IMR-90 (cell line): ENCODE results near the gene TMEM131. TPM values are rescaled to one million over a fixed set of nuclear protein-coding genes. Genes with fewer than 3 reads are reported as not detected.

Experiments used
- ATAC-seq: fragments of 200-7000 bp; cut with Tn5 transposase; 2 replicates; pipeline ENCODE4 v1.9.1; 2020; ENCODE audit warnings: low read depth, mild to moderate bottlenecking, moderate library complexity
- BruUV-seq: library from RNA; stranded (reverse); fragments of 400-500 nt; replicated peaks from 2 replicates; lab custom pipeline; 2021; lab: Mats Ljungman, UMichigan
- CTCF ChIA-PET: fragments of 300-600 bp; formaldehyde crosslinking; extraction: SDS; loops from one replicate; lab custom pipeline; 2021; ENCODE audit warnings: antibody characterized with exemption; lab: Yijun Ruan, JAX
- POLR2A ChIA-PET: fragments of 300-600 bp; sonication (Branson Sonifier 250); formaldehyde crosslinking; loops from one replicate; lab custom pipeline; 2022; ENCODE audit warnings: antibody characterized with exemption; ENCODE audit not compliant: unreplicated experiment; lab: Charles Lee
- DNase-seq: peaks from one replicate; pipeline ENCODE4 v3.0.0; 2013
- H2AFZ ChIP-seq: replicated peaks from 2 replicates; pipeline ENCODE3; 2013; ENCODE audit warnings: low read length, mild to moderate bottlenecking; ENCODE audit not compliant: poor library complexity
- H2AK5ac ChIP-seq: 2 replicates; pipeline ENCODE4 v1.6.1; 2013; ENCODE audit warnings: low read depth, low read length, inconsistent platforms
- H2AK9ac ChIP-seq: replicated peaks from 2 replicates; pipeline ENCODE3; 2013; ENCODE audit warnings: mild to moderate bottlenecking, low read depth, low read length, moderate library complexity; ENCODE audit not compliant: poor library complexity
- H2BK120ac ChIP-seq: 2 replicates; pipeline ENCODE4 v1.6.1; 2013; ENCODE audit warnings: low read depth, low read length, inconsistent platforms
- H2BK15ac ChIP-seq: 3 replicates; pipeline ENCODE4 v1.6.1; 2013; ENCODE audit warnings: low read depth, low read length, inconsistent platforms
- H2BK20ac ChIP-seq: 2 replicates; pipeline ENCODE4 v1.6.1; 2013; ENCODE audit warnings: low read depth, mild to moderate bottlenecking, inconsistent platforms, low read length, moderate library complexity
- H2BK5ac ChIP-seq: 2 replicates; pipeline ENCODE4 v1.6.1; 2013; ENCODE audit warnings: mild to moderate bottlenecking, low read depth, low read length, inconsistent platforms; ENCODE audit not compliant: poor library complexity, severe bottlenecking
- H3K14ac ChIP-seq: replicated peaks from 2 replicates; pipeline ENCODE4 v1.6.1; 2013; ENCODE audit warnings: low read depth, low read length, inconsistent platforms
- H3K18ac ChIP-seq: 2 replicates; pipeline ENCODE4 v1.6.1; 2013; ENCODE audit warnings: low read depth, low read length, control low read depth
- H3K23ac ChIP-seq: 2 replicates; pipeline ENCODE4 v1.6.1; 2013; ENCODE audit warnings: low read depth, low read length, inconsistent platforms
- H3K27ac ChIP-seq: 2 replicates; pipeline ENCODE4 v1.5.1; 2013; ENCODE audit warnings: mild to moderate bottlenecking, control low read depth, low read length; ENCODE audit not compliant: insufficient read depth
- H3K27me3 ChIP-seq: 2 replicates; pipeline ENCODE4 v1.6.1; 2013; ENCODE audit warnings: low read length; ENCODE audit not compliant: control insufficient read depth, insufficient read depth
- H3K36me3 ChIP-seq: 2 replicates; pipeline ENCODE4 v1.6.1; 2013; ENCODE audit warnings: low read length, mixed read lengths; ENCODE audit not compliant: control insufficient read depth, insufficient read depth
- H3K4ac ChIP-seq: 2 replicates; pipeline ENCODE4 v1.6.1; 2013; ENCODE audit warnings: low read depth, low read length, inconsistent platforms
- H3K4me1 ChIP-seq: 2 replicates; pipeline ENCODE4 v1.6.1; 2013; ENCODE audit warnings: low read length, mixed read lengths; ENCODE audit not compliant: control insufficient read depth, insufficient read depth
- H3K4me2 ChIP-seq: 2 replicates; pipeline ENCODE4 v1.6.1; 2013; ENCODE audit warnings: low read depth, mild to moderate bottlenecking, control low read depth, low read length, moderate library complexity
- H3K4me3 ChIP-seq: 2 replicates; pipeline ENCODE4 v1.5.1; 2013; ENCODE audit warnings: low read depth, mild to moderate bottlenecking, control low read depth, low read length, moderate library complexity; ENCODE audit not compliant: insufficient read depth
- H3K56ac ChIP-seq: 2 replicates; pipeline ENCODE4 v1.6.1; 2013; ENCODE audit warnings: low read length, inconsistent platforms; ENCODE audit not compliant: insufficient read depth; ENCODE audit errors: extremely low read depth
- H3K79me1 ChIP-seq, 2 experiments: 2 replicates each; pipeline ENCODE4 v1.6.1; 2013; ENCODE audit warnings: low read length in 2 of 2, inconsistent platforms in 1 of 2, low read depth in 1 of 2
- H3K9ac ChIP-seq: 2 replicates; pipeline ENCODE4 v1.6.1; 2013; ENCODE audit warnings: low read depth, low read length, control low read depth
- H3K9me1 ChIP-seq: 2 replicates; pipeline ENCODE4 v1.6.1; 2013; ENCODE audit warnings: low read length, inconsistent platforms; ENCODE audit not compliant: insufficient read depth
- H3K9me3 ChIP-seq: 2 replicates; pipeline ENCODE4 v1.6.1; 2013; ENCODE audit warnings: low read length; ENCODE audit not compliant: control insufficient read depth, insufficient read depth
- H4K20me1 ChIP-seq: 2 replicates; pipeline ENCODE4 v1.6.1; 2013; ENCODE audit warnings: low read length, inconsistent platforms; ENCODE audit not compliant: insufficient read depth
- H4K5ac ChIP-seq: 2 replicates; pipeline ENCODE4 v1.6.1; 2013; ENCODE audit warnings: mild to moderate bottlenecking, low read depth, low read length, control low read depth
- H4K8ac ChIP-seq, 2 experiments: 2 replicates each; pipeline ENCODE4 v1.6.1; 2013; ENCODE audit warnings: low read depth in 2 of 2, low read length in 2 of 2, control low read depth in 1 of 2, inconsistent platforms in 1 of 2
- H4K91ac ChIP-seq: 2 replicates; pipeline ENCODE4 v1.6.1; 2013; ENCODE audit warnings: low read depth, low read length, inconsistent platforms; ENCODE audit not compliant: insufficient read depth
- CEBPB ChIP-seq: IDR thresholded peaks from 2 replicates; pipeline ENCODE4 v1.6.1; 2012; ENCODE audit warnings: low read depth, low read length, improper control_type of control experiment
- CHD1 ChIP-seq: IDR thresholded peaks from 2 replicates; pipeline ENCODE4 v1.6.1; 2012; ENCODE audit warnings: low read depth, low read length, improper control_type of control experiment
- RAD21 ChIP-seq: IDR thresholded peaks from 2 replicates; pipeline ENCODE4 v1.6.1; 2012; ENCODE audit warnings: low read length, improper control_type of control experiment
- WGBS, 2 experiments: methylation state at CpG; one replicate each; pipeline versions ENCODE4 v1.1.5 to v1.1.7; 2013; ENCODE audit warnings: missing lambda C conversion rate in 2 of 2; ENCODE audit not compliant: insufficient read length in 1 of 2; ENCODE audit errors: extremely low coverage in 2 of 2; 5-methylcytosine and 5-hydroxymethylcytosine counted together
- dilution Hi-C: fragments of 300-500 bp; cut with HindIII; formaldehyde crosslinking; loops from one replicate; pipeline ENCODE4 v1.14.3; 2018; ENCODE audit warnings: low sequenced_read_pairs; ENCODE audit not compliant: unreplicated experiment
- in situ Hi-C: fragments of 300-500 bp; cut with MboI; formaldehyde crosslinking; loops from 3 replicates; pipeline ENCODE4 v1.14.3; 2019; ENCODE audit warnings: low sequenced_read_pairs, inconsistent platforms, mixed read lengths
- intact Hi-C: fragments of 100-400 bp; cut with micrococcal nuclease; formaldehyde crosslinking; loops from 2 replicates; pipeline ENCODE4 v1.10.0; 2022
- polyA plus RNA-seq, 3 experiments: library from polyadenylated mRNA; depleted of rRNA; stranded (reverse); fragments of >200 nt; gene quantifications; 2 replicates each; pipeline ENCODE4 v1.2.3, GENCODE V29; 2012; ENCODE audit warnings: low replicate concordance in 1 of 3
- total RNA-seq: library from RNA; depleted of rRNA; stranded (reverse); fragments of >200 nt; gene quantifications from 2 replicates; pipeline ENCODE4 v1.2.3, GENCODE V29; 2012

Gene TMEM131
- total and polyA plus RNA-seq, 2 of the 4 experiments (the other 2 are of a cell fraction): 13.3 to 14.0 TPM

DNA sequence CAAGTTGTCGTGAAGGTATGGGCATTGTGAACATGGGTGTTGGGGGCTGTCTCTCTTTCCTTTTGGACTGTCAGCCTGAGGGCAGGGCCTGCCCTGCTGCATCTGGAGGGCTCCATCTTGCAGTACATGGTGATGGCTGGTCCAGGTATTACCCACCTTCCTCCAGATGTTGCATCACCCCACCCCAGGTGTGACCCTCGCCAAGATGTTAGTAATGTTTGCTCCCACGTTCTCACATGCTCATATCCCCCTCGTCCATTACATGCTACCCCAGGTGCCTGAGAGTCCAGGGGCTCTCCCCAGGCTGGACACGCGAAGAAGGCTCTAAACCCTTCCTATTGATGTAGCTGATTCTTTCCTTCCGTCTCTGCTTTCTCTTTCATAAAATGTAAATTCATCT is 268.5 kb downstream of the TMEM131 start:
- H4K91ac ChIP-seq: no peak overlapping the region
- H3K9ac ChIP-seq: no peak overlapping the region
- no peaks in the 10 kb centered on the region for H3K79me1 ChIP-seq
- DNase-seq (no peak), ATAC-seq (no peak)
- H3K9me1 ChIP-seq: no peaks in the 10 kb centered on the region
- TF ChIP-seq RAD21 (no peak), CEBPB (0 out of 2 replicates have a peak, but pooled peaks have one; percentile 22), CHD1 (no peak)
- ChIA-PET POLR2A (no interaction called here), CTCF (no interaction called here)
- no peak overlapping the region for H2BK15ac ChIP-seq
- no peak overlapping the region for H2AK9ac ChIP-seq
- H3K4ac ChIP-seq: no peak overlapping the region
- H3K4me3 ChIP-seq: no peak overlapping the region
- no peaks in the 10 kb centered on the region for H3K4me1 ChIP-seq
- no peak overlapping the region for H2BK120ac ChIP-seq
- H3K4me2 ChIP-seq: no peak overlapping the region
- WGBS, 2 experiments: 54% methylated on average over 3 of the region's 7 CpGs; no CpG with 5 or more reads in 1 of the 2 experiments
- no peak overlapping the region for H2BK20ac ChIP-seq
- H2AFZ ChIP-seq: no peak overlapping the region
- no peak overlapping the region for H2BK5ac ChIP-seq
- no peak overlapping the region for H3K14ac ChIP-seq
- in situ Hi-C loops (no loop called here), intact Hi-C loops (no loop called here), dilution Hi-C loops (no loop called here)
- no peak overlapping the region for H3K27ac ChIP-seq
- peaks cover 11% of the 10 kb centered on the region; the same call in 1 of the 2 replicates for H3K27me3 ChIP-seq
- H3K23ac ChIP-seq: no peak overlapping the region
- H3K9me3 ChIP-seq: peaks cover 6% of the 10 kb centered on the region; the same call in 1 of the 2 replicates
- H3K36me3 ChIP-seq: no peaks in the 10 kb centered on the region
- H3K18ac ChIP-seq: no peak overlapping the region
- no peaks in the 10 kb centered on the region for H4K20me1 ChIP-seq
- no peak overlapping the region for H4K5ac ChIP-seq
- no peak overlapping the region for H4K8ac ChIP-seq
- BruUV-seq: no TSS peak
- H3K56ac ChIP-seq: no peak overlapping the region
- no peak overlapping the region for H2AK5ac ChIP-seq
